CD1c-positive myeloid dendritic cell (primary cell): ENCODE results near the gene ZBTB20.

Source experiments
- DNase-seq: peaks from one replicate; pipeline ENCODE4 v3.0.0-alpha.2; 2016; ENCODE audit errors: extremely low spot score

The ZBTB20 gene

GRCh38 chr3:114408736-114409670, 738.1 kb downstream of the ZBTB20 start:
- no peak for DNase-seq

GRCh38 chr3:114406922-114407321, 740.2 kb downstream of the ZBTB20 start:
- no peak for DNase-seq

- DNase-seq: no peak
These were observed 740.8 kb downstream of the ZBTB20 start for GRCh38 chr3:114406286-114406685.

GRCh38 chr3:114405202-114405990, 741.7 kb downstream of the ZBTB20 start:
- peak; percentile 5 for DNase-seq

- no peak for DNase-seq
These were observed 742.5 kb downstream of the ZBTB20 start for GRCh38 chr3:114404590-114404989.

GRCh38 chr3:114402838-114403237, 744.2 kb downstream of the ZBTB20 start:
- DNase-seq: no peak

GRCh38 chr3:114401346-114401745, 745.7 kb downstream of the ZBTB20 start:
- DNase-seq: no peak

GRCh38 chr3:114400371-114400770, 746.7 kb downstream of the ZBTB20 start:
- DNase-seq: no peak

GRCh38 chr3:114394551-114394950, 752.5 kb downstream of the ZBTB20 start:
- no peak for DNase-seq

- DNase-seq: no peak
These were observed 753.6 kb downstream of the ZBTB20 start for GRCh38 chr3:114393367-114394072.

- DNase-seq: no peak
These were observed 754.3 kb downstream of the ZBTB20 start for GRCh38 chr3:114392831-114393230.

GRCh38 chr3:114389156-114389555, 757.9 kb downstream of the ZBTB20 start:
- no peak for DNase-seq

- DNase-seq: no peak
These were observed 762.6 kb downstream of the ZBTB20 start for GRCh38 chr3:114384558-114384903.

- peak; percentile 72 for DNase-seq
These were observed 763.1 kb downstream of the ZBTB20 start for GRCh38 chr3:114383875-114384557.

GRCh38 chr3:114380233-114380651, 766.8 kb downstream of the ZBTB20 start:
- no peak for DNase-seq

GRCh38 chr3:114379266-114379665, 767.8 kb downstream of the ZBTB20 start:
- DNase-seq: no peak

GRCh38 chr3:114378760-114379159, 768.3 kb downstream of the ZBTB20 start:
- no peak for DNase-seq

- no peak for DNase-seq
These were observed 769.7 kb downstream of the ZBTB20 start for GRCh38 chr3:114377426-114377825.

- DNase-seq: no peak
These were observed 770.4 kb downstream of the ZBTB20 start for GRCh38 chr3:114376516-114377185.

- DNase-seq: no peak
These were observed 771.3 kb downstream of the ZBTB20 start for GRCh38 chr3:114375608-114376421.
